ENCODE measurements around the gene ATP8A2.

- TF ChIP-seq CTCF (IDR thresholded peaks at IDR 0.05) = no peak
- TF ChIP-seq POLR2A (IDR thresholded peaks at IDR 0.05) = no peak
Observed at GRCh38 chr13:26025196-26025595, 653.4 kb downstream of the ATP8A2 start.

Measured in right lobe of liver (tissue), 4 donors.